Fibroblast of the aortic adventitia (primary cell): ENCODE data around the gene SBNO2. TPM values are rescaled to one million over a fixed set of nuclear protein-coding genes. Genes with fewer than 3 reads are reported as not detected.

ENCODE experiments used
- DNase-seq: peaks from one replicate; pipeline ENCODE4 v3.0.0-alpha.2; 2010; ENCODE audit warnings: low read depth
- H3K4me3 ChIP-seq: 2 replicates; pipeline ENCODE4 v1.5.1; 2011; ENCODE audit warnings: low read depth, mild to moderate bottlenecking, control low read depth, low read length, moderate library complexity
- CTCF ChIP-seq: IDR thresholded peaks from 2 replicates; pipeline ENCODE4 v1.5.1; 2011; ENCODE audit warnings: mild to moderate bottlenecking, low read length, control low read depth, inconsistent platforms; ENCODE audit not compliant: insufficient read depth
- total RNA-seq: library from RNA; depleted of rRNA; stranded (reverse); fragments of >200 nt; gene quantifications from 2 replicates; pipeline ENCODE4 v1.2.3, GENCODE V29; 2012; ENCODE audit warnings: low replicate concordance

The SBNO2 gene
- total RNA-seq, 1 donor = 41.2 TPM

- no peak for DNase-seq
- TF ChIP-seq CTCF = no peak
- H3K4me3 ChIP-seq = no peak overlapping the region
Measured at GRCh38 chr19:1219786-1220476, 45.9 kb upstream of the SBNO2 start.

DNA sequence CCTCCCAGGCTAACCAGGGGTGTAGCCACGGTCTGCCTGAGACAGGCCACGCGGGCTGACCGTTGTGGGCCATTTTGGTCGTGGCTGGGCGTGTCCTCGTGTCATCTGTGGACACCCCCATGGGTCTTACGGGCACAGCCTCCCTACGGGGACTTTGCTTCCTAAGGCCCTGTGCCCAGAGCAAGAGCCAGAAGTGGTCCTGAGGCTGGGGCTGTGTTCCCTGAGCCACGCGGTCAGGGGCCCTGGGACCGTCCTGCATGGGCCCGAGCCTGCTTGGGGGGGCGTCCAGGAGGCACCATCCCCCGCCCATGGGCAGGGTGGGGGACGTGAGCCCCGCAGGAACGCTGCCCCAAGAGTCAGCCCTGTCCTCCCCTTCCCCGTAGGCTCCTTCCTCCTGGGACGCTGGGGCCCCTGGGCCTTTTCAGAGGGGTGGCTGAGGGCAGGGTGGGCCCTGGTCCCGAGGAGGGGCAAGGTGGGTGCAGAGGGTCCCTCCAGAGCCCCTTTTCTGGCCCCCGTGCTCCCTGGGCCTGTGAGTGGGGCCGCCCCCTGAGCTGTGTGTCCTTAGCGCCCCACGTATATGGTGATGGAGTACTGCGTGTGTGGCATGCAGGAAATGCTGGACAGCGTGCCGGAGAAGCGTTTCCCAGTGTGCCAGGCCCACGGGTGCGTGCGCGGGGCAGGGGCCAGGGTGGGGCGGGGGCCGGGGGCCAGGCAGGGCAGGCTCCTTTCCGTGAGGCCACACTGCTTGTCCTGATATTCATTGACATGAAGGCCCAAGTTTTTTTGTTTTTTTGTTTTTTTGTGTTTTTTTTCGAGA lies 44.9 kb upstream of the SBNO2 start:
- H3K4me3 ChIP-seq = no peak overlapping the region
- DNase-seq = no peak
- TF ChIP-seq CTCF = no peak

- no peak for DNase-seq
- H3K4me3 ChIP-seq = no peak overlapping the region
- no peak for TF ChIP-seq CTCF
Measured at GRCh38 chr19:1217366-1217765, 43.3 kb upstream of the SBNO2 start.

- H3K4me3 ChIP-seq = no peak overlapping the region
- no peak for TF ChIP-seq CTCF
- DNase-seq = no peak
Measured at GRCh38 chr19:1216756-1217155, 42.7 kb upstream of the SBNO2 start.

DNA sequence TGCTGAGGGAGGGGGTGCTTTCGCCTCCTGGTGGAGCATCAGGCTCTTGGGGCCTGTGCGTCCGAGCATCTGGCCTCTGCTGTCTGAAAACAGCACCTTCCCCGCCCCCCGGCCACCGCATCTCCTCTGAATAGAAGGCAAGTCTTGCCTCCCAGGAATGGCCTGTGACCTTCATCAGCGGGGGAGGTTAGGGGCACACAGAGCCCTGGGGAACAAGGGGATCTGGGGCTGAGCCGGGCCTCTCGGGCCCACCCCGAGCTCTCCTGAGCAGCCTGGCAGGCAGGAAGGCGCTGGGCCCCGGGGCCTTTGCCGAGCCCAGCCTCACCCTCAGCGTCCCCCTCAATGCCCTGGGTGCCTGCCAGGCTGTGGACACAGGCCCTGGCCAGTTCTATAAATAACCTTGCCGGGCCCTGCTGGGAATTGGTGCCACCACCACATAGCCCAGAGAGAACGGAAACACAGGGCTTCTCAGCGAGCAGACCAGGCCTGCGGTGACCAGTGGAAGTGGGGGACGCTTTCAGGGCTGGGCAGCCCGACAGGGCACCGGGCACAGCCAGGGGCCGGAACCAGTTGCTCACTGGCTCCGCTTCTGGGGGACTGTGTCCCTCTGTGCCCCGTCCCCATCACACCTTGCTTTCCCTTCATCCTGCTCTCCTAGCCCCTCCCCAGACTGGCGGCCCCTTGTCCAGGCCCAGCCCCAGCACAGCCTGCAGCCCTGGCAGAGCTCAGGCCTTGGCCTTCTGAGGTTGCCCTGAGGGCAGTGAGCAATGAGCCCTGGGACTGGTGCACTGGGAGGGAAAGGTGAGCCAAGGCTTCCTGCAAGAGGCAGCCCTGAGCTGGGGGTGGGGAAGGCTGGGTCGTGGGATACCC lies 41.0 kb upstream of the SBNO2 start:
- no peak overlapping the region for H3K4me3 ChIP-seq
- DNase-seq = no peak
- TF ChIP-seq CTCF = no peak

DNA sequence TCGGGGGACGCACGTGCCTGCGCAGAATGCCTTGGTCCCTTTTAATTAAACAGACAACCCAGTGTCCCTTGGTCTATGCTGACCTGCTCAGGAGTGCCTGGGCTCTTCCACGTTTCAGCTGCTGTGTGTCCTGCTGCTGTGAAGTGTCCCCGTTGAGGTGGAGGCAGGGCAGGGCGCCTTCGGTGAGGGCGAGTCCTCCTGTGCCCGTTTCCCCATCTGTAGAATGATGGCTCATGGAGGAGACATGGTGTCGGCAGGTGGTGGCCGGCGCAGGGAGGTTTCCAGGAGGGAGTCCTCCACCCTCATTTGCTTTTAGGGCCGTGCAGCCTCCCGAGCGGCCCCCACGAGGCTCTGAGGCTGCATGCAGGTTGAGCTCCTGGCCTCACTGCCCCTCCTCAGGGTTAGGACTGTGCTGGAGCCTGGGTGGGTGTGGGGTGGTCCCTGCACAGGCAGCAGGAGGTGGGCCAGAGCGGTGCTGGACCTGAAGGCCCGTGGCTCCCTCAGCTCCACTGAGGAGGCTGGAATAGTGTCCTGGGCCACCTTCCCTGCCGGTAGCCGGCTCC lies 40.3 kb upstream of the SBNO2 start:
- DNase-seq = no peak

More for the DNA sequence above, 40.3 kb upstream of the SBNO2 start:
- TF ChIP-seq CTCF = no peak
- H3K4me3 ChIP-seq = no peak overlapping the region
